Right lobe of liver (tissue), 4 donors: ENCODE data around the gene ACOX1.

Source experiments
- POLR2A ChIP-seq: fragments of 450-650 bp; IDR thresholded peaks from one replicate; pipeline ENCODE4 v1.6.1; 2017; ENCODE audit warnings: antibody characterized with exemption, mild to moderate bottlenecking
- TF ChIP-seq, protein P1 (sequence below), 4 donors: fragments of 200-600 bp in 3 of 4; fragments of 450-650 bp in 1 of 4; IDR thresholded peaks; one replicate each; pipeline versions ENCODE4 v1.5.1 to v1.8.0; 2016 to 2022; ENCODE audit warnings: antibody characterized with exemption in 4 of 4, mild to moderate bottlenecking in 2 of 4
- donor health status: DM: no; HTN: no; CAD: no.
- donor health status: DM: no; HTN: no; CAD: no.
- donor health status: DM: no; HTN: yes; CAD: no.

- TF ChIP-seq, protein P1, sequence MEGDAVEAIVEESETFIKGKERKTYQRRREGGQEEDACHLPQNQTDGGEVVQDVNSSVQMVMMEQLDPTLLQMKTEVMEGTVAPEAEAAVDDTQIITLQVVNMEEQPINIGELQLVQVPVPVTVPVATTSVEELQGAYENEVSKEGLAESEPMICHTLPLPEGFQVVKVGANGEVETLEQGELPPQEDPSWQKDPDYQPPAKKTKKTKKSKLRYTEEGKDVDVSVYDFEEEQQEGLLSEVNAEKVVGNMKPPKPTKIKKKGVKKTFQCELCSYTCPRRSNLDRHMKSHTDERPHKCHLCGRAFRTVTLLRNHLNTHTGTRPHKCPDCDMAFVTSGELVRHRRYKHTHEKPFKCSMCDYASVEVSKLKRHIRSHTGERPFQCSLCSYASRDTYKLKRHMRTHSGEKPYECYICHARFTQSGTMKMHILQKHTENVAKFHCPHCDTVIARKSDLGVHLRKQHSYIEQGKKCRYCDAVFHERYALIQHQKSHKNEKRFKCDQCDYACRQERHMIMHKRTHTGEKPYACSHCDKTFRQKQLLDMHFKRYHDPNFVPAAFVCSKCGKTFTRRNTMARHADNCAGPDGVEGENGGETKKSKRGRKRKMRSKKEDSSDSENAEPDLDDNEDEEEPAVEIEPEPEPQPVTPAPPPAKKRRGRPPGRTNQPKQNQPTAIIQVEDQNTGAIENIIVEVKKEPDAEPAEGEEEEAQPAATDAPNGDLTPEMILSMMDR (IDR thresholded peaks at IDR 0.05), result no peak
- TF ChIP-seq POLR2A, result no peak
These were observed 63.7 kb downstream of the ACOX1 start for GRCh38 chr17:75915268-75915667.
